ENCODE data around the gene IFNL1. TPM values are rescaled to one million over a fixed set of nuclear protein-coding genes. Genes with fewer than 3 reads are reported as not detected.

The IFNL1 gene
- total RNA-seq, 4 donors from 2014 or later = not detected

DNA sequence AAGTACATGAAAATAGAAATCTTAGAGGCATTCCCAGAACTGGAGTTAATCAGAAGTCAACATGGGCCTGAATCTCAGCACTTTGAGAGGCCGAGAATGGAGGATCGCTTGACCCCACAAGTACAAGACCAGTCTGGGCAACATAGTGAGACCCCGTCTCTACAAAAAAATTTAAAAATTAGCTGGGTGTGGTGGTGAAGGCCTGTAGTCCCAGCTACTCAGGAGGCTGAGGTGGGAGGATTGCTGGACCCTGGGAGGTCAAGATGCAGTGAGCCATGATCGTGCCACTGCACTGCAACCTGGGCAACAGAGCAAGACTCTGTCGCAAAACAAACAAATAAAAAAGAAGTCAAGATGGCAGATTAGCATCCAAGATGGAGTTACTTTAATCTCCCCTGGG is 19.5 kb upstream of the IFNL1 start:
- 91 to 93% methylated on average over 5 of the region's 5 CpGs for WGBS, 2 donors
- Histone ChIP-seq H3K27ac (no peak overlapping the region), H3K27me3 (no peaks in the 10 kb centered on the region), H3K4me3 (no peak overlapping the region), H3K9me3 (peaks cover 0 to 15% (median 1%) of the 10 kb centered on the region in 4 donors), H3K4me1 (no peaks in the 10 kb centered on the region), H3K36me3 (no peaks in the 10 kb centered on the region)
- no peak for DNase-seq (ENCODE audit: low spot score in 2 of 2)
- TF ChIP-seq EP300 (IDR thresholded peaks at IDR 0.05) = no peak
- TF ChIP-seq, protein P1, sequence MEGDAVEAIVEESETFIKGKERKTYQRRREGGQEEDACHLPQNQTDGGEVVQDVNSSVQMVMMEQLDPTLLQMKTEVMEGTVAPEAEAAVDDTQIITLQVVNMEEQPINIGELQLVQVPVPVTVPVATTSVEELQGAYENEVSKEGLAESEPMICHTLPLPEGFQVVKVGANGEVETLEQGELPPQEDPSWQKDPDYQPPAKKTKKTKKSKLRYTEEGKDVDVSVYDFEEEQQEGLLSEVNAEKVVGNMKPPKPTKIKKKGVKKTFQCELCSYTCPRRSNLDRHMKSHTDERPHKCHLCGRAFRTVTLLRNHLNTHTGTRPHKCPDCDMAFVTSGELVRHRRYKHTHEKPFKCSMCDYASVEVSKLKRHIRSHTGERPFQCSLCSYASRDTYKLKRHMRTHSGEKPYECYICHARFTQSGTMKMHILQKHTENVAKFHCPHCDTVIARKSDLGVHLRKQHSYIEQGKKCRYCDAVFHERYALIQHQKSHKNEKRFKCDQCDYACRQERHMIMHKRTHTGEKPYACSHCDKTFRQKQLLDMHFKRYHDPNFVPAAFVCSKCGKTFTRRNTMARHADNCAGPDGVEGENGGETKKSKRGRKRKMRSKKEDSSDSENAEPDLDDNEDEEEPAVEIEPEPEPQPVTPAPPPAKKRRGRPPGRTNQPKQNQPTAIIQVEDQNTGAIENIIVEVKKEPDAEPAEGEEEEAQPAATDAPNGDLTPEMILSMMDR (IDR thresholded peaks at IDR 0.05) = no peak
- TF ChIP-seq POLR2A (IDR thresholded peaks at IDR 0.05) = no peak

DNA sequence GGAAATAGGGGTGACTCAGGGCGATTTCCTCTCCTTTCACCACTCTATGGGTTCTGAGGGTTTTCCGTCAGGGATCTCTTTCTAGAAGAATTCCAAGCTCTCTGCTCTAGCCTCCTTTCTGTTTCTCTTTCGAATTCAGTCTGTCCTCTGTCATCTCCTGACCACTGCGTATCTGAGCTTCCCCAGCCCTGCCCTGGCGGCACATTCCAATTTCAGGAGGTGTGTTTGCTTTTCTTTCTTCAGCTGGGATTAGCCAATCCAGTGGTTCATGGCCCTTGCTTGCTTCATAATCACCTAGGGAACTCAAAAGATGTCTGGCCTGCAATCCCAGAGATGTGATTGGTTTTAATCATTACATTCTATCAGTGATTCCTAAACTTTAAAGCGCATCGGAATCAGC is 18.6 kb upstream of the IFNL1 start:
- DNase-seq (ENCODE audit: low spot score in 2 of 2) = no peak
- no peaks in the 10 kb centered on the region for H3K27me3 ChIP-seq
- TF ChIP-seq POLR2A (IDR thresholded peaks at IDR 0.05) (no peak), EP300 (IDR thresholded peaks at IDR 0.05) (no peak)
- TF ChIP-seq, protein P1 (IDR thresholded peaks at IDR 0.05) = no peak
- WGBS, 2 donors = 76 to 82% methylated on average over 7 of the region's 7 CpGs
- H3K36me3 ChIP-seq = no peaks in the 10 kb centered on the region
- no peak overlapping the region for H3K27ac ChIP-seq
- no peaks in the 10 kb centered on the region for H3K4me1 ChIP-seq
- H3K4me3 ChIP-seq = no peak overlapping the region
- peaks cover 0 to 23% (median 1%) of the 10 kb centered on the region in 4 donors for H3K9me3 ChIP-seq

DNA sequence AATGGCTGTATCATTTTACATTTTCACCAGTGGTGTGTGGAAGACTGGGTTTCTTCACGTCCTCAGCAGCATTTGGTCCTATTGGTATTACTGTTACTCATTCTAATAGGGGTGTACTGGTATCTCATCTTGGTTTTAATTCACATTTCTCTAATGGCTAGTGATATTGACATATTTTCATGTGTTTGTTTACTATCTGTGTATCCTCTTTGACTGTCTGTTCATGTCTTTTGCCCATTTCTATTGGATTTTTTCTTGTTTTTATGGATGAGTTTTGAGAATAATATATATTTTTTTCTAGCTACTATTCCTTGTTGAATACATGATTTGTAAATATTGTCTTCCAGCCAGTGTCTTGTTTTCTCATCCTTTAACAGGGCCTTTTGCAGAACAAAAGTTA is 14.2 kb upstream of the IFNL1 start:
- no peaks in the 10 kb centered on the region for H3K4me1 ChIP-seq
- DNase-seq (ENCODE audit: low spot score in 2 of 2) = no peak
- TF ChIP-seq, protein P1 (IDR thresholded peaks at IDR 0.05) = no peak
- TF ChIP-seq POLR2A (IDR thresholded peaks at IDR 0.05) (no peak), EP300 (IDR thresholded peaks at IDR 0.05) (no peak)
- H3K27me3 ChIP-seq = no peaks in the 10 kb centered on the region
- H3K9me3 ChIP-seq = peaks cover 0 to 51% (median 3%) of the 10 kb centered on the region in 4 donors
- H3K27ac ChIP-seq = no peak overlapping the region
- 48 to 58% methylated on average over 1 of the region's 1 CpG for WGBS, 2 donors
- H3K4me3 ChIP-seq = no peak overlapping the region
- no peaks in the 10 kb centered on the region for H3K36me3 ChIP-seq

DNA sequence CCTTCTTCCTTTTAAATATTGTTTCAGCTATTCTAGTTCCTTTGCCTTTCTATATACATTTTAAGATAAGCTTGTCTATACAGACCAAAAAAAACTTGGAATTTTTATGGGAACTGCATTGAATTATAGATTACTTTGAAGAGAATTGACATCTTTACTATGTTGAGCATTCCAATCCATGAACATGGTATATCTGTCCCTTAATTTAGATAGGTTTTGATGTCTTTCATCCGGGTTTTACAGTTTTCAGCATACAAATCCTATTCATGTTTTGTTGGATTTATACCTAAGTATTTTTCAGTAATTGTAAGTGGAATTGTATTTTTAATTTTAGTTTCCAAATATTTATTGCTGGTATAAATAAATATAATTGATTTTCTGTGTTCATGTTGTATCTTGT is 12.2 kb upstream of the IFNL1 start:
- no peak for DNase-seq (ENCODE audit: low spot score in 2 of 2)
- 89 to 93% methylated on average over 1 of the region's 1 CpG for WGBS, 2 donors
- no peak overlapping the region for H3K27ac ChIP-seq
- H3K9me3 ChIP-seq = peaks cover 0 to 70% (median 3%) of the 10 kb centered on the region in 4 donors
- no peaks in the 10 kb centered on the region for H3K36me3 ChIP-seq
- no peaks in the 10 kb centered on the region for H3K27me3 ChIP-seq
- H3K4me1 ChIP-seq = no peaks in the 10 kb centered on the region
- no peak overlapping the region for H3K4me3 ChIP-seq
- TF ChIP-seq EP300 (IDR thresholded peaks at IDR 0.05) (no peak), POLR2A (IDR thresholded peaks at IDR 0.05) (no peak)
- TF ChIP-seq, protein P1 (IDR thresholded peaks at IDR 0.05) = no peak

DNA sequence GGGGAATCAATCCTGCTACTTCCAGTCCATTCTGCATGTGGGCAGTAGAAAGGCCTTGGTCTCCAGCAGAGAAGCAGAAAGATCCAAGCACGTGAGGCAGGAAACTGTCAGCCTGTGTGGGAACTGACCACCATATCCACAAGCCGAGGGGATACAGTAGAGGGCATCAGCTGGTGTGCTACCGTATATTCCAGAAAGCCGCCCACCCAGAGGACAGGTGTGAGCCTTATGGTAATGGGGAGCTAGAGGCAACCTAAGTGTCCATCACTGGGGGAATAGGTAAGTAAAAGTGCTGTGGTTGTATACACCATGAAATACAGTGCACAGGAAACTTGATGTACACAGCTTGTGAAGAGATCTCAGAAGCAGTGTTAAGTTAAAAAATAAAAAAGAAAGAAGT is 2.8 kb upstream of the IFNL1 start:
- no peak overlapping the region for H3K27ac ChIP-seq
- H3K36me3 ChIP-seq = no peaks in the 10 kb centered on the region
- DNase-seq (ENCODE audit: low spot score in 2 of 2) = no peak
- peaks cover 0 to 30% (median 0%) of the 10 kb centered on the region in 4 donors for H3K9me3 ChIP-seq
- TF ChIP-seq POLR2A (IDR thresholded peaks at IDR 0.05) (no peak), EP300 (IDR thresholded peaks at IDR 0.05) (no peak)
- TF ChIP-seq, protein P1 (IDR thresholded peaks at IDR 0.05) = no peak
- H3K4me3 ChIP-seq = no peak overlapping the region
- no peaks in the 10 kb centered on the region for H3K4me1 ChIP-seq
- 41 to 42% methylated on average over 4 of the region's 4 CpGs for WGBS, 2 donors
- peaks cover 0 to 3% of the 10 kb centered on the region in 2 donors for H3K27me3 ChIP-seq

All from tibial nerve (tissue), 4 donors.